Mucosa of rectum (tissue), 2 donors: ENCODE measurements around the gene CROCC2.

Source experiments
- H3K27ac ChIP-seq, 2 donors: one replicate each; pipeline ENCODE4 v1.7.0; 2013; ENCODE audit warnings: inconsistent platforms in 2 of 2, low read depth in 2 of 2, low read length in 2 of 2
- H3K27me3 ChIP-seq, 2 donors: one replicate each; pipeline ENCODE4 v1.7.0; 2013; ENCODE audit warnings: low read length in 2 of 2; ENCODE audit not compliant: control insufficient read depth in 2 of 2, insufficient read depth in 2 of 2
- H3K36me3 ChIP-seq, 2 donors: one replicate each; pipeline ENCODE4 v1.7.0; 2013; ENCODE audit warnings: low read length in 2 of 2; ENCODE audit not compliant: control insufficient read depth in 2 of 2, insufficient read depth in 2 of 2
- H3K4me1 ChIP-seq, 2 donors: one replicate each; pipeline ENCODE4 v1.7.0; 2013; ENCODE audit warnings: low read length in 2 of 2, mild to moderate bottlenecking in 1 of 2; ENCODE audit not compliant: control insufficient read depth in 2 of 2, insufficient read depth in 2 of 2
- H3K4me3 ChIP-seq, 2 donors: one replicate each; pipeline ENCODE4 v1.7.0; 2013; ENCODE audit warnings: low read length in 2 of 2
- H3K9ac ChIP-seq, 2 donors: one replicate each; pipeline ENCODE4 v1.7.0; 2013; ENCODE audit warnings: low read length in 2 of 2, low read depth in 1 of 2, mild to moderate bottlenecking in 1 of 2
- H3K9me3 ChIP-seq, 2 donors: one replicate each; pipeline ENCODE4 v1.7.0; 2013; ENCODE audit warnings: low read length in 2 of 2; ENCODE audit not compliant: control insufficient read depth in 2 of 2
- donor health status: healthy.
- donor health status: Normal muscosa, but diverticular disease.

Gene CROCC2

GRCh38 chr2:240911641-240912265 is 5.6 kb downstream of the CROCC2 start:
- peaks cover 9 to 22% of the 10 kb centered on the region in 2 donors for H3K27me3 ChIP-seq
- no peaks in the 10 kb centered on the region for H3K9me3 ChIP-seq
- H3K36me3 ChIP-seq: no peaks in the 10 kb centered on the region
- no peak overlapping the region for H3K9ac ChIP-seq
- H3K27ac ChIP-seq: no peak overlapping the region
- H3K4me3 ChIP-seq: no peak overlapping the region
- H3K4me1 ChIP-seq: no peaks in the 10 kb centered on the region

DNA sequence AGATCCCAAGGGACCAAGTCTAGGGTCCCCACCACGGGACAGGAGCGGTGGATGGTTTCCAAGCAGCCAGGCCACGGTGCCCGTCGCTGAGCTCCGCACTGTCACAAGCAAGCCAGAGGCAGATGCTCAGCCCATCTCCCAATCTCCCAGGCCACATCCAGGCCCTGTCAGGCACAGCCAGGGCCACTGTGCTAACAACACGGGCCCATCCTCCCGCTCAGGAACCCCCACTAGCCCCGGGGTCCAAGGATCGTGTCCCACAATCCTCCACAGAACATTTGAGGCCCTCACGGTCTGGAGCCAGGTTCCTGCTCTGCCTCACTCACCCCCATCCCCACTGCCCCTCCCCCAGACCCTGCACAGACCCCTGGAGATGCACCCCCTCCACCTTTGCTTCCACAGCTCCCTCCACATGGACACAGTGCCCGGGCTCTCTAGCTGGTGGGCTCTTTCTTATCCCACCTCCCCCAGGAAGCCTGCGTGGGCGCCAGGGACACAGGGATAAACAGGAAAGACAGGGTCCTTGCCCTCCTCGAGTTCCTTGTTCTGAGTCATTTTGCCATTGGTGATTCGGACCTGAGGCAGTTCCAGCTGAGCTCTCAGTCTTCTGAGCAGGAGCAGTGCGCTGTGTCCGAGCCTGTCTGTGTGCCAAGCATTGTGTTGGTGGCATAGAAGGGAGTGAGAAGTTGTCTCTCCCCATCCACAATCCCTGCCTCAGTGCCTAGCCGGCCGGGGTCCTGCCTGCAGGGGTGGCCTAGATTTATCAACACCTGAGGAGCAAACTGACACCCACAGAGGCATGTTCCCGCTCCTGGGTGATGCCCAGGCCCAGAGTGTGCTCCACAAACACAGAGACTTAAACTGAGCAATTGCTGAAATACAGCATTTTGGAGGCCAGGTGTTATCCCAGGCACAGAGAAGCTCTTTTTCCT is 7.0 kb downstream of the CROCC2 start:
- H3K27ac ChIP-seq: no peak overlapping the region

DNA sequence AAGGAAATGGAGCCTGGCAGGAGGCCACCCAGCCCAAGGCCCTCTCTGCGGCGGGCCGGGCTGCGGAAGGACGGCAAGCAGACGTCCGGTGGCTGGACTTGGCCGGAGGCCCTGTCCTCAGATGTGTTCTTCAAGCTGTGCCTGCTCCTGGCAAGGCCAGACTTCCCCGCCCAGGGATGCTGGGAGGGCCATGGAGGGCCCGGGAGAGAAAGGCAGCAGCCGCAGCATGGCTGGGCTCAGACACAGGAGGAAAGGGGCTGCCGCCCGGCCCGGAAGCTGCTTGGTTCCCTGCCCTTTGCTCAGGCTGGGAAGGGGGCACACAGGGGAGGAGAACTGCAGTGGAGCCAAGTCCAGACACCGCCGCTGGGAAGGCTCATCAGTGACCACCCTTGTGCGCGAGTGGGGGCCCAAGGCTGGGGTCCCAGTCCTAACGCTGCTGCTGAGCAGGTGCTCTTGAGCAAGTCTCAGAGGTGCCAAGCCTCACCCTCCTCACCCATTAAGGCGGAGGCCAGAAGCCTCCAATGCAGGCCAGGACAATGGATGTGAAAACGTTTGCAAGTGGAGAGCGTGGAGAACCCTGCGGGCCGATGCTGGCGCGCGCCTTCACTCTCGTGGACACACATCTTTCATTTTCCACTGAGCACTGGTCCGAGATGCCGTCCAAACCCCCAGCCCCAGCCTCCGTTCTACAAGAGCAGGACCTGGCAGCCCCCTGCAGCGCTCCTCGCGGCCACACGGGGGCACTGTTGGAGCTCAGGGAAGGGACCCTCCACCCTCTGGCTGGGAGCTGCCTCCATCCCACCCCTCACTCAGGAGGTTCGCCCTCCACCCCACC is 7.9 kb downstream of the CROCC2 start:
- Histone ChIP-seq H3K4me1 (no peaks in the 10 kb centered on the region), H3K4me3 (no peak overlapping the region), H3K36me3 (no peaks in the 10 kb centered on the region), H3K27ac (no peak overlapping the region), H3K9ac (no peak overlapping the region), H3K9me3 (no peaks in the 10 kb centered on the region), H3K27me3 (peaks cover 5 to 14% of the 10 kb centered on the region in 2 donors)

More for the DNA sequence above, 7.0 kb downstream of the CROCC2 start:
- no peaks in the 10 kb centered on the region for H3K4me1 ChIP-seq
- H3K27me3 ChIP-seq: peaks cover 5 to 14% of the 10 kb centered on the region in 2 donors
- no peaks in the 10 kb centered on the region for H3K9me3 ChIP-seq
- H3K4me3 ChIP-seq: no peak overlapping the region
- H3K9ac ChIP-seq: no peak overlapping the region
- H3K36me3 ChIP-seq: no peaks in the 10 kb centered on the region

DNA sequence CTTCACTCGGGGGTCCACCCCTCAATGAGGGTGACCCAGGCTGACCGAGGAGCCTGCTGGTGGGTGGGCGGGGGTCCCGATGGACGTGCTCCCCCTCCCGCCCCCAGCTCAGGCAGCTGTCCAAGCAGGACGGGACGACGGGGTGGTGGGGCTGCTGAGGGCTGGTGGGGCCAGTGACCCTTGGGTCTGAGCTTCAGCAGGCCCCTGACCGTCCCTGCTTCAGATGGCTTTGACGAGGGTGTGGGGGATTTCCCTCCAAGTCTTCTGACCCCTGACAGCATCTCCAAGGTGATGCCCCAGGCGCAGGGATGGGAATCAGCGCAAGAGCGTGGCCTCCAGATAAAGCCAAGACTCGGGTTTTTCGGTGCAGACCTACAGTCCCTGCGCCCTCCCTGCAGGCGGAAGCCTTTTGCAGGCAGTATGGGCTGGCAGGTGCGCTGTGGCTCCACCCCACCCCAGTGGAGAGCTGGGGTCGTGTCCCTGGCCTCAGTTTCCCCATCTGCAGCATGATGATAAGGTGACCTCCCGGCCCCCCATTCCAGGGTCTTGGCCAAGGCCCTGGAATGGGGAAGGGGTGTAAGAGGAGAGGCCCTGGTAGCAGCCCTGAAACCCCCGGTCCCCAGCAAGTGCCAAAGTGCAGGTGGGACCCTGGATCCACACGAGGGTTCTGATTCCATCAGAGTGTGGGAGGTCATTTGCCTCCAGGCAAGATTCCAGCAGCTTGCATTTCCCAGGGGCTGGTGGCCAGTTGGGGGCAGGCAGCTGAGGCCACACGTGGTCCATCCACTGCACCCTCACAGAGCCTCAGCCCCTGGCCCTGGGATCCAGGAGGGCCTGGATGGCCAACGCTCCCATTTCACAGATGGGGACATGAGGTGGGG is 8.7 kb downstream of the CROCC2 start:
- Histone ChIP-seq H3K4me1 (no peaks in the 10 kb centered on the region), H3K27ac (no peak overlapping the region), H3K9me3 (no peaks in the 10 kb centered on the region), H3K27me3 (peaks cover 5 to 7% of the 10 kb centered on the region in 2 donors), H3K36me3 (no peaks in the 10 kb centered on the region), H3K4me3 (no peak overlapping the region), H3K9ac (no peak overlapping the region)

- Histone ChIP-seq H3K27me3 (peaks cover 5 to 6% of the 10 kb centered on the region in 2 donors), H3K9me3 (no peaks in the 10 kb centered on the region), H3K27ac (no peak overlapping the region), H3K4me3 (no peak overlapping the region), H3K9ac (no peak overlapping the region), H3K36me3 (no peaks in the 10 kb centered on the region), H3K4me1 (no peaks in the 10 kb centered on the region)
Measured at GRCh38 chr2:240915526-240916341, 9.6 kb downstream of the CROCC2 start.

GRCh38 chr2:240916571-240917008 is 10.5 kb downstream of the CROCC2 start:
- H3K36me3 ChIP-seq: no peaks in the 10 kb centered on the region
- no peaks in the 10 kb centered on the region for H3K9me3 ChIP-seq
- H3K4me1 ChIP-seq: no peaks in the 10 kb centered on the region
- H3K27me3 ChIP-seq: peaks cover 5 to 6% of the 10 kb centered on the region in 2 donors
- H3K27ac ChIP-seq: peak overlapping the region in 1 of 2 donors; percentile 16
- H3K9ac ChIP-seq: no peak overlapping the region
- no peak overlapping the region for H3K4me3 ChIP-seq

DNA sequence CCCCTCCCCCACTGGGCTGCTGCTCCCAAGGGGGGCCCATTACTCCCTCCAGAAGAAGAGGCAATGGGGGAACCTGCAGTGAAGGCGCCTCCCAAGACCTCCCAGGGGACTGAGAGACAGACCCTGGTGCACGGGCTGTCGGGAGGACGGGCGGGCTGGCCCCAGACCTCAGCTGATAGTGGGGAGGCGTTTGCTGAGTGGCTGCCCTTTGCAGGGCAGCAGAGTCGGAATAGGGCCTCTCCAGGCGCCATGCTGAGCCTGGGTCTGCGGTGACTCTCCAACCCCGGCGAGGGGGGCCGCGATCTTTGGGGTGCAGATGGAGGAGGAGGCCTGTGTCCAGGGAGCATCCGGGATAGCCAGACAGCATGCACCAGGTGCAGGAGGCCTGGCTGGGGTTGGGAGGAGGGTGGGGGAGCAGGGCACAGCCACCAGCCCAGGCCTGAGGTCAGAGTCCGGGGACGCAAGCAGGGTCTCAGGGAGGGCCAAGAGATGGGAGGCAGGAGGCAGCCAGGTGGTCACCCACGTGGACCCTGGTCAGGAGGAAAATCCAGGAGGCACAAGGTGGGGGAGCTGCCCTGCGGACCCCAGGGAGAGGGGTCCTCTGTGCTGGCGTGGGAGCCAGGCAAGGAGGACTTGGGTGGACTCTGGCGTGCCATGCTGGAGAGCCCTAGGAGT is 11.0 kb downstream of the CROCC2 start:
- no peak overlapping the region for H3K4me3 ChIP-seq
- H3K9ac ChIP-seq: no peak overlapping the region
- H3K27me3 ChIP-seq: peaks cover 5 to 6% of the 10 kb centered on the region in 2 donors
- no peaks in the 10 kb centered on the region for H3K36me3 ChIP-seq
- no peaks in the 10 kb centered on the region for H3K9me3 ChIP-seq
- H3K27ac ChIP-seq: peak overlapping the region in 1 of 2 donors; percentile 16
- peaks cover 0 to 2% of the 10 kb centered on the region in 2 donors for H3K4me1 ChIP-seq

- H3K9me3 ChIP-seq: no peaks in the 10 kb centered on the region
- no peaks in the 10 kb centered on the region for H3K36me3 ChIP-seq
- H3K4me3 ChIP-seq: no peak overlapping the region
- no peak overlapping the region for H3K27ac ChIP-seq
- peaks cover 0 to 2% of the 10 kb centered on the region in 2 donors for H3K4me1 ChIP-seq
- H3K9ac ChIP-seq: no peak overlapping the region
- peaks cover 5 to 6% of the 10 kb centered on the region in 2 donors for H3K27me3 ChIP-seq
Measured at GRCh38 chr2:240917684-240918257, 11.6 kb downstream of the CROCC2 start.
